ENCODE measurements around the gene TSC2.
A peak's percentile ranks its signal among the peaks of the same experiment; 100 is the strongest.
"Not testable (repeated sequence)": the region's sequence is repeated elsewhere in the genome, so short reads cannot be mapped to it uniquely, and the experiment has no call there.

The TSC2 gene

GRCh38 chr16:2009791-2010510 lies 37.8 kb upstream of the TSC2 start, which contains the start of gene ZNF598:
TSS of gene ZNF598 (minus strand) at chr16:2009821.
- DNase-seq (ENCODE audit: low read depth), result peak; percentile 73

GRCh38 chr16:2011726-2012125 lies 36.1 kb upstream of the TSC2 start:
- DNase-seq (ENCODE audit: low read depth), result not testable (repeated sequence)

- no peak for DNase-seq (ENCODE audit: low read depth)
Observed at GRCh38 chr16:2013527-2013926, 34.3 kb upstream of the TSC2 start.

GRCh38 chr16:2015117-2015946 lies 32.5 kb upstream of the TSC2 start:
- DNase-seq (ENCODE audit: low read depth), result no peak

GRCh38 chr16:2015947-2016208 lies 31.9 kb upstream of the TSC2 start:
- DNase-seq (ENCODE audit: low read depth), result no peak

GRCh38 chr16:2016407-2016922 lies 31.3 kb upstream of the TSC2 start:
- no peak for DNase-seq (ENCODE audit: low read depth)

- DNase-seq (ENCODE audit: low read depth), result no peak
Observed at GRCh38 chr16:2019518-2019920, 28.3 kb upstream of the TSC2 start, which contains the start of gene NPW. TSS of gene NPW (plus strand) at chr16:2019785.

GRCh38 chr16:2019921-2020831 lies 27.6 kb upstream of the TSC2 start:
- DNase-seq (ENCODE audit: low read depth), result no peak

GRCh38 chr16:2022723-2023091 lies 25.1 kb upstream of the TSC2 start:
- DNase-seq (ENCODE audit: low read depth), result no peak

GRCh38 chr16:2023092-2024031 lies 24.4 kb upstream of the TSC2 start:
- DNase-seq (ENCODE audit: low read depth), result peak; percentile 99

GRCh38 chr16:2024032-2024420 lies 23.8 kb upstream of the TSC2 start:
- DNase-seq (ENCODE audit: low read depth), result no peak

GRCh38 chr16:2025251-2025650 lies 22.5 kb upstream of the TSC2 start:
- DNase-seq (ENCODE audit: low read depth), result no peak

GRCh38 chr16:2025878-2026460 lies 21.8 kb upstream of the TSC2 start:
- DNase-seq (ENCODE audit: low read depth), result no peak

GRCh38 chr16:2026461-2027023 lies 21.2 kb upstream of the TSC2 start, which contains the start of gene NHERF2:
TSS of gene NHERF2 (plus strand) at chr16:2026902. CDS start at chr16:2027006, 104 bp downstream.
- DNase-seq (ENCODE audit: low read depth), result no peak

- DNase-seq (ENCODE audit: low read depth), result no peak
Observed at GRCh38 chr16:2027024-2028010, 20.5 kb upstream of the TSC2 start.

GRCh38 chr16:2028146-2028545 lies 19.6 kb upstream of the TSC2 start:
- DNase-seq (ENCODE audit: low read depth), result no peak

- DNase-seq (ENCODE audit: low read depth), result no peak
Observed at GRCh38 chr16:2028620-2029220, 19.1 kb upstream of the TSC2 start.

GRCh38 chr16:2029350-2029749 lies 18.4 kb upstream of the TSC2 start:
- DNase-seq (ENCODE audit: low read depth), result no peak

GRCh38 chr16:2030036-2030435 lies 17.7 kb upstream of the TSC2 start:
- no peak for DNase-seq (ENCODE audit: low read depth)

Measured in stimulated activated CD8-positive, alpha-beta memory T cell treated with anti-CD3 and anti-CD28 coated beads, Interleukin-15, amount 100 ng/mL, for 24 hours (primary cell).